Measurements from ENCODE around the gene STMND1. TPM values are rescaled to one million over a fixed set of nuclear protein-coding genes. Genes with fewer than 3 reads are reported as not detected.

Gene STMND1
- total RNA-seq, 2 experiments from 2014 or later: not detected

- no peak for ATAC-seq
Measured at GRCh38 chr6:17081273-17081672, 20.6 kb upstream of the STMND1 start.

GRCh38 chr6:17081860-17082508 lies 19.9 kb upstream of the STMND1 start:
- no peak for DNase-seq
- H3K27ac Mint-ChIP-seq: no peak overlapping the region
- ATAC-seq: no peak
- ChIA-PET CTCF (no interaction called here), POLR2A (no interaction called here)
- no peak overlapping the region for H3K4me3 Mint-ChIP-seq
- H3K36me3 Mint-ChIP-seq (ENCODE audit: low read depth): no peaks in the 10 kb centered on the region
- no peaks in the 10 kb centered on the region for H3K9me3 Mint-ChIP-seq (ENCODE audit: insufficient read depth)
- no peaks in the 10 kb centered on the region for H3K4me1 Mint-ChIP-seq (ENCODE audit: low read depth)
- H3K27me3 Mint-ChIP-seq (ENCODE audit: low read depth): peaks cover 3% of the 10 kb centered on the region

More at GRCh38 chr6:17081273-17081672, 20.6 kb upstream of the STMND1 start:
- Mint-ChIP-seq H3K9me3 (ENCODE audit: insufficient read depth) (no peaks in the 10 kb centered on the region), H3K27me3 (ENCODE audit: low read depth) (peaks cover 3% of the 10 kb centered on the region), H3K27ac (no peak overlapping the region), H3K36me3 (ENCODE audit: low read depth) (no peaks in the 10 kb centered on the region), H3K4me1 (ENCODE audit: low read depth) (no peaks in the 10 kb centered on the region), H3K4me3 (no peak overlapping the region)
- no peak for DNase-seq
- ChIA-PET CTCF (no interaction called here), POLR2A (no interaction called here)

GRCh38 chr6:17083397-17083796 lies 18.5 kb upstream of the STMND1 start:
- POLR2A ChIA-PET: no interaction called here
- peaks cover 6% of the 10 kb centered on the region for H3K27me3 Mint-ChIP-seq (ENCODE audit: low read depth)
- H3K4me3 Mint-ChIP-seq: no peak overlapping the region
- no peak for DNase-seq
- no peaks in the 10 kb centered on the region for H3K4me1 Mint-ChIP-seq (ENCODE audit: low read depth)
- CTCF ChIA-PET: no interaction called here
- no peaks in the 10 kb centered on the region for H3K36me3 Mint-ChIP-seq (ENCODE audit: low read depth)
- ATAC-seq: no peak
- no peaks in the 10 kb centered on the region for H3K9me3 Mint-ChIP-seq (ENCODE audit: insufficient read depth)
- H3K27ac Mint-ChIP-seq: no peak overlapping the region

- DNase-seq (peak; percentile 28), ATAC-seq (no peak)
- Mint-ChIP-seq H3K4me1 (ENCODE audit: low read depth) (no peaks in the 10 kb centered on the region), H3K4me3 (no peak overlapping the region), H3K27ac (no peak overlapping the region), H3K9me3 (ENCODE audit: insufficient read depth) (no peaks in the 10 kb centered on the region), H3K27me3 (ENCODE audit: low read depth) (peaks cover 8% of the 10 kb centered on the region), H3K36me3 (ENCODE audit: low read depth) (no peaks in the 10 kb centered on the region)
- CTCF ChIA-PET: interaction anchor here (0.6 to 1.7 kb wide), 7 partner anchors 13 to 768 kb away, joined by 3 to 8 read pairs (median 4); no protein-coding TSS in a partner anchor
- POLR2A ChIA-PET: no interaction called here
Measured at GRCh38 chr6:17086469-17086868, 15.4 kb upstream of the STMND1 start.

DNA sequence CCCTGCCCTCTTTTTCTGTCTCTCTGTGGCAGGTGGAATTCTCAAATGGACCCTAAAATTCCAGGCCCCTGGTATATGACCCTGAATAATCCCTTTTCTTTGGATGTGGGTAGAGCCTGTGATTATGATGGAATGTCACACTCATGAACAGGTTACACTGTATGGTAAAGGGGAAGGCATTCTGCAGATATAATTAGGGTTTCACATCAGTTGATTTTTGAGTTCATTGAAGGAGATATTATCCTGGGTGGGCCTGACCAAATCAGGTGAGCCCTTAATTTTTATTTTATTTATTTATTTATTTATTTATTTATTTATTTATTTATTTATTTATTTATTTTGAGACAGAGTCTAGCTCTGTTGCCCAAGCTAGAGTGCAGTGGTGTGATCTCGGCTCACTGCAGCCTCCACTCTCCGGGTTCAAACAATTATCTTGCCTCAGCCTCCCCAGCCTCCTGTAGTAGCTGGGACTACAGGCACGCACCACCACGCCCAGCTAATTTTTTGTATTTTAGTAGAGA lies 13.7 kb upstream of the STMND1 start:
- Mint-ChIP-seq H3K4me1 (ENCODE audit: low read depth) (no peaks in the 10 kb centered on the region), H3K9me3 (ENCODE audit: insufficient read depth) (no peaks in the 10 kb centered on the region), H3K27me3 (ENCODE audit: low read depth) (peaks cover 8% of the 10 kb centered on the region), H3K36me3 (ENCODE audit: low read depth) (no peaks in the 10 kb centered on the region), H3K4me3 (no peak overlapping the region), H3K27ac (no peak overlapping the region)
- DNase-seq: no peak
- ChIA-PET CTCF (no interaction called here), POLR2A (no interaction called here)
- no peak for ATAC-seq

DNA sequence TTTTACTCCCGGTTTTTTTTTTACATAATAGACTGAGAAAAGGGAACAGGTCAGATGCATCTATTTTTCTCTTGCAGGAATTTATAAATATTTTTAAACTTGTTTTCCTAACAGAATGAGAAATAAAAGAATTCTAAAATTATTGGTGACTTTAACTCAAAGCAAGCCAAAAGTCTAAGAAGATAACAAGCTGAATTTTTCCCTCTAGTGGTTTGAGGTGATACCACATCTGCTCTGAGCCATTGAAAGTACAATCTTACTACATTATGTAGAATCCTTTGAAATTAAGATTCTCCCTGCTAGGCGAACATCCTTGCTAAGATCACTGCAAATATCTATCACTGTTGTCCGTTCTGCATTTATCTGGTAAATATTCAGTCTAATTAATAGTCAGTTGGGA lies 10.7 kb upstream of the STMND1 start:
- peaks cover 5% of the 10 kb centered on the region for H3K27me3 Mint-ChIP-seq (ENCODE audit: low read depth)
- no peaks in the 10 kb centered on the region for H3K9me3 Mint-ChIP-seq (ENCODE audit: insufficient read depth)
- no peak overlapping the region for H3K4me3 Mint-ChIP-seq
- DNase-seq (no peak), ATAC-seq (no peak)
- no peaks in the 10 kb centered on the region for H3K4me1 Mint-ChIP-seq (ENCODE audit: low read depth)
- POLR2A ChIA-PET: no interaction called here
- CTCF ChIA-PET: no interaction called here
- no peak overlapping the region for H3K27ac Mint-ChIP-seq
- no peaks in the 10 kb centered on the region for H3K36me3 Mint-ChIP-seq (ENCODE audit: low read depth)

- no peak overlapping the region for H3K27ac Mint-ChIP-seq
- H3K4me3 Mint-ChIP-seq: no peak overlapping the region
- H3K9me3 Mint-ChIP-seq (ENCODE audit: insufficient read depth): no peaks in the 10 kb centered on the region
- peaks cover 3% of the 10 kb centered on the region for H3K27me3 Mint-ChIP-seq (ENCODE audit: low read depth)
- H3K4me1 Mint-ChIP-seq (ENCODE audit: low read depth): no peaks in the 10 kb centered on the region
- ATAC-seq (no peak), DNase-seq (no peak)
- no peaks in the 10 kb centered on the region for H3K36me3 Mint-ChIP-seq (ENCODE audit: low read depth)
- CTCF ChIA-PET: no interaction called here
- POLR2A ChIA-PET: no interaction called here
Measured at GRCh38 chr6:17093686-17094085, 8.2 kb upstream of the STMND1 start.

GRCh38 chr6:17096096-17096495 lies 5.8 kb upstream of the STMND1 start:
- POLR2A ChIA-PET: no interaction called here
- Mint-ChIP-seq H3K4me3 (no peak overlapping the region), H3K27ac (no peak overlapping the region), H3K4me1 (ENCODE audit: low read depth) (no peaks in the 10 kb centered on the region), H3K36me3 (ENCODE audit: low read depth) (no peaks in the 10 kb centered on the region), H3K27me3 (ENCODE audit: low read depth) (peaks cover 20% of the 10 kb centered on the region), H3K9me3 (ENCODE audit: insufficient read depth) (no peaks in the 10 kb centered on the region)
- DNase-seq (no peak), ATAC-seq (no peak)
- CTCF ChIA-PET: no interaction called here

- ATAC-seq (no peak), DNase-seq (no peak)
- Mint-ChIP-seq H3K4me3 (no peak overlapping the region), H3K27ac (no peak overlapping the region), H3K27me3 (ENCODE audit: low read depth) (peaks cover 24% of the 10 kb centered on the region), H3K9me3 (ENCODE audit: insufficient read depth) (no peaks in the 10 kb centered on the region), H3K4me1 (ENCODE audit: low read depth) (peaks cover 3% of the 10 kb centered on the region), H3K36me3 (ENCODE audit: low read depth) (no peaks in the 10 kb centered on the region)
- ChIA-PET POLR2A (no interaction called here), CTCF (no interaction called here)
Measured at GRCh38 chr6:17096652-17097051, 5.2 kb upstream of the STMND1 start.

DNA sequence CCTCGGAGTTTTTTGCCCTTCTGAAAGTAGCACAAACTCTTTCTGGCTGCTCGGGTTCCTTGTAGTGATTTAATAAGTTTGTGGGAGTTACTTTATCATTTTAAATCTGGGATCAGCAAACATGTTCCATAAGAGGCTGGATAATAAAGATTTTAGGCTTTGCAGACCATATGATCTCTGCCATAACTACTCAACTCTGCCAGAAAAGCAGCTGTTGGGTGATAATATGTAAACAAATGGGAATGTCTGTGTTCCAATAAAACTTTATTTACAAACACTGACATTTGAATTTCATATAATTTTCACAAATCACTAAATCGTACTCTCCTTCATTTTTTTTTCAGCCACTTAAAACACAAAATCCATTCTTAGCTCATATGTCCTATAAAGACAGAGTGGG lies 3.9 kb upstream of the STMND1 start:
- ChIA-PET CTCF (no interaction called here), POLR2A (no interaction called here)
- Mint-ChIP-seq H3K4me1 (ENCODE audit: low read depth) (peaks cover 6% of the 10 kb centered on the region), H3K27ac (no peak overlapping the region), H3K36me3 (ENCODE audit: low read depth) (no peaks in the 10 kb centered on the region), H3K4me3 (no peak overlapping the region), H3K9me3 (ENCODE audit: insufficient read depth) (no peaks in the 10 kb centered on the region), H3K27me3 (ENCODE audit: low read depth) (peaks cover 35% of the 10 kb centered on the region)
- DNase-seq: no peak
- ATAC-seq: no peak

DNA sequence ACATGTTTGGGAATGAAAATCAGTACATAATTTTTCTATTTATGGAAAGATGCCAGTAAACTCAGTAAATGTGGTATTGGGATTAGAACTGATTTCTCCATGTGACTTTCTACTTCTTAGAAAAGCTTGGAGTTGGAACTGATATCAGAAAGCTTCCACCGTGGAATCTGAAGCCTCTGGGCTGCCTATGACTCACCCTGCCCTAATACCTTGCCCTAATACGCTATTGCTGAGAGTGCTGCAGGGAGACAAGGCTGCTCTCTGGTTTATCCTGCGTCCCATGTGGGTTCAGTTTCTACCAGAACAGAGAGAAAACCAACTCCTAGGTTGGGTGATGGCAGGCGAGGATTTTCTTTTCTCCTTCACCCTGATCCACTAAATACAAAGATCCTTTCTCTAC lies 3.3 kb upstream of the STMND1 start:
- Mint-ChIP-seq H3K27ac (no peak overlapping the region), H3K36me3 (ENCODE audit: low read depth) (no peaks in the 10 kb centered on the region), H3K4me1 (ENCODE audit: low read depth) (peaks cover 6% of the 10 kb centered on the region), H3K4me3 (no peak overlapping the region), H3K9me3 (ENCODE audit: insufficient read depth) (no peaks in the 10 kb centered on the region), H3K27me3 (ENCODE audit: low read depth) (peaks cover 35% of the 10 kb centered on the region)
- ChIA-PET POLR2A (no interaction called here), CTCF (interaction anchor here (0.8 kb wide), 1 partner anchor 12 kb away, joined by 4 read pairs; no protein-coding TSS in a partner anchor)
- ATAC-seq: no peak
- DNase-seq: no peak

GRCh38 chr6:17099401-17100059 lies 2.3 kb upstream of the STMND1 start:
- ChIA-PET POLR2A (no interaction called here), CTCF (interaction anchor here (0.8 kb wide), 1 partner anchor 13 kb away, joined by 4 read pairs; no protein-coding TSS in a partner anchor)
- Mint-ChIP-seq H3K9me3 (ENCODE audit: insufficient read depth) (no peaks in the 10 kb centered on the region), H3K36me3 (ENCODE audit: low read depth) (no peaks in the 10 kb centered on the region), H3K27ac (no peak overlapping the region), H3K4me3 (no peak overlapping the region), H3K27me3 (ENCODE audit: low read depth) (peaks cover 37% of the 10 kb centered on the region), H3K4me1 (ENCODE audit: low read depth) (peaks cover 6% of the 10 kb centered on the region)
- no peak for DNase-seq
- ATAC-seq: no peak
